SK-N-SH treated with all-trans-retinoic acid at 6 μM for 48 hours (cell line): ENCODE measurements around the gene RNGTT.

Source experiments
- ATAC-seq: fragments of 200-7000 bp; cut with Tn5 transposase; 3 replicates; pipeline ENCODE4 v1.9.1; 2020; ENCODE audit warnings: mild to moderate bottlenecking, moderate library complexity
- ARNTL ChIP-seq: fragments of 450-650 bp; formaldehyde crosslinking; IDR thresholded peaks from 2 replicates; pipeline ENCODE4 v1.5.0; 2020; ENCODE audit warnings: low read depth, mild to moderate bottlenecking, moderate library complexity, borderline replicate concordance
- BACH2 ChIP-seq: fragments of 250-450 bp; sonication (Bioruptor Pico); IDR thresholded peaks from 2 replicates; pipeline ENCODE4 v1.9.0; 2021; ENCODE audit warnings: mild to moderate bottlenecking, borderline replicate concordance
- ESRRG ChIP-seq: fragments of 250-450 bp; sonication (Bioruptor Pico); IDR thresholded peaks from 2 replicates; pipeline ENCODE4 v1.6.1; 2021; ENCODE audit warnings: mild to moderate bottlenecking
- GLIS3 ChIP-seq: fragments of 250-450 bp; sonication (Bioruptor Pico); IDR thresholded peaks from 2 replicates; pipeline ENCODE4 v1.5.0; 2020; ENCODE audit warnings: mild to moderate bottlenecking, moderate library complexity
- ISL1 ChIP-seq: fragments of 250-450 bp; sonication (Bioruptor Pico); IDR thresholded peaks from 2 replicates; pipeline ENCODE4 v2.1.2; 2022; ENCODE audit warnings: mild to moderate bottlenecking, moderate library complexity
- OSR1 ChIP-seq: fragments of 250-450 bp; sonication (Bioruptor Pico); IDR thresholded peaks from 2 replicates; pipeline ENCODE4 v1.8.0; 2022; ENCODE audit warnings: moderate library complexity, mild to moderate bottlenecking, inconsistent platforms
- PATZ1 ChIP-seq: fragments of 250-450 bp; sonication (Bioruptor Pico); IDR thresholded peaks from 2 replicates; pipeline ENCODE4 v1.8.0; 2020; ENCODE audit warnings: mild to moderate bottlenecking, moderate library complexity, borderline replicate concordance
- POU6F1 ChIP-seq: fragments of 250-450 bp; sonication (Bioruptor Pico); IDR thresholded peaks from 2 replicates; pipeline ENCODE4 v1.8.0; 2021; ENCODE audit warnings: low read depth, mild to moderate bottlenecking, moderate library complexity, borderline replicate concordance
- PPARA ChIP-seq: fragments of 250-450 bp; sonication (Bioruptor Pico); IDR thresholded peaks from 2 replicates; pipeline ENCODE4 v1.5.0; 2020; ENCODE audit warnings: mild to moderate bottlenecking, borderline replicate concordance
- RARB ChIP-seq: fragments of 250-450 bp; sonication (Bioruptor Pico); IDR thresholded peaks from 2 replicates; pipeline ENCODE4 v1.8.0; 2021; ENCODE audit warnings: mild to moderate bottlenecking, moderate library complexity
- SNAI2 ChIP-seq: fragments of 250-450 bp; sonication (Bioruptor Pico); IDR thresholded peaks from 2 replicates; pipeline ENCODE4 v1.5.0; 2020; ENCODE audit warnings: mild to moderate bottlenecking, moderate library complexity
- TSHZ2 ChIP-seq: fragments of 250-450 bp; sonication (Bioruptor Pico); IDR thresholded peaks from 2 replicates; pipeline ENCODE4 v1.5.0; 2020; ENCODE audit warnings: mild to moderate bottlenecking, moderate library complexity
- ZC3H10 ChIP-seq: fragments of 250-450 bp; sonication (Bioruptor Pico); IDR thresholded peaks from 2 replicates; pipeline ENCODE4 v1.5.1; 2021; ENCODE audit warnings: mild to moderate bottlenecking, moderate library complexity
- ZFP30 ChIP-seq: fragments of 450-650 bp; formaldehyde crosslinking; IDR thresholded peaks from 2 replicates; pipeline ENCODE4 v1.5.0; 2022; ENCODE audit warnings: mild to moderate bottlenecking, moderate library complexity
- ZNF565 ChIP-seq: fragments of 450-650 bp; formaldehyde crosslinking; conservative IDR thresholded peaks from 2 replicates; pipeline ENCODE4 v1.5.0; 2020; ENCODE audit warnings: low read depth, mild to moderate bottlenecking, moderate library complexity
- ZNF70 ChIP-seq: fragments of 450-650 bp; formaldehyde crosslinking; IDR thresholded peaks from 2 replicates; pipeline ENCODE4 v1.5.0; 2020; ENCODE audit warnings: mild to moderate bottlenecking, moderate library complexity
- ZNF8 ChIP-seq: fragments of 450-650 bp; formaldehyde crosslinking; IDR thresholded peaks from 2 replicates; pipeline ENCODE4 v1.5.0; 2020; ENCODE audit warnings: mild to moderate bottlenecking, moderate library complexity
- TF ChIP-seq, protein P1 (sequence below): fragments of 250-450 bp; sonication (Bioruptor Pico); IDR thresholded peaks from 2 replicates; pipeline ENCODE4 v1.5.1; 2020; ENCODE audit warnings: low read depth, mild to moderate bottlenecking, moderate library complexity
- TF ChIP-seq, protein P2 (sequence below): fragments of 250-450 bp; sonication (Bioruptor Pico); IDR thresholded peaks from 2 replicates; pipeline ENCODE4 v1.5.1; 2021; ENCODE audit warnings: mild to moderate bottlenecking, moderate library complexity

Gene RNGTT

GRCh38 chr6:88577461-88577860, 386.0 kb downstream of the RNGTT start:
- ATAC-seq, result no peak
- no peak for TF ChIP-seq ESRRG (CRISPR knock-in tag)
- TF ChIP-seq, protein P1, sequence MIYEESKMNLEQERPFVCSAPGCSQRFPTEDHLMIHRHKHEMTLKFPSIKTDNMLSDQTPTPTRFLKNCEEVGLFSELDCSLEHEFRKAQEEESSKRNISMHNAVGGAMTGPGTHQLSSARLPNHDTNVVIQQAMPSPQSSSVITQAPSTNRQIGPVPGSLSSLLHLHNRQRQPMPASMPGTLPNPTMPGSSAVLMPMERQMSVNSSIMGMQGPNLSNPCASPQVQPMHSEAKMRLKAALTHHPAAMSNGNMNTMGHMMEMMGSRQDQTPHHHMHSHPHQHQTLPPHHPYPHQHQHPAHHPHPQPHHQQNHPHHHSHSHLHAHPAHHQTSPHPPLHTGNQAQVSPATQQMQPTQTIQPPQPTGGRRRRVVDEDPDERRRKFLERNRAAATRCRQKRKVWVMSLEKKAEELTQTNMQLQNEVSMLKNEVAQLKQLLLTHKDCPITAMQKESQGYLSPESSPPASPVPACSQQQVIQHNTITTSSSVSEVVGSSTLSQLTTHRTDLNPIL, result no peak

DNA sequence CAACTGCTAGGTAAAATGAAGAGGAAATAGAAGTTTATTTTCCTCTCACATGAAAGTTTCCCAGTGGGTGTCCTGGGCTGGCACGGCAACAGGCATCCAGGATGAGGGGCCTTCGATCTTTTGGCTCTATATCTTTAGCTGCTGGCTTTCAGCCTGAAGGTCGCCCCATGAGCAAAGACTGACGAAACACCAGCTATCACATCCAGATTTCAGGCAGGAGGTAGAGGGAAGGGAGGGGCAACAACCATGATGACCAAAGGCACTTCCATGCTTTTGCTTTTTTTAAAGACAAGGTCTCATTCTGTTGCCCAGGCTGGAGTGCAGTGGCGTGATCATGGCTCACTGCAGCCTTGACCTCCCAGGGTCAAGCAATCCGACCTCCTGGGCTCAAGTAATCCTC, 387.9 kb downstream of the RNGTT start:
- TF ChIP-seq ZNF70 (CRISPR knock-in tag) (no peak), OSR1 (no peak), TSHZ2 (CRISPR knock-in tag) (no peak), POU6F1 (no peak), ZFP30 (CRISPR knock-in tag) (no peak), SNAI2 (no peak), RARB (CRISPR knock-in tag) (no peak), PATZ1 (CRISPR knock-in tag) (no peak), ESRRG (CRISPR knock-in tag) (no peak), ISL1 (CRISPR knock-in tag) (no peak), ZNF8 (CRISPR knock-in tag) (no peak), ZC3H10 (CRISPR knock-in tag) (no peak), ARNTL (CRISPR knock-in tag) (no peak), ZNF565 (no peak)
- TF ChIP-seq, protein P1, result no peak
- ATAC-seq, result no peak

DNA sequence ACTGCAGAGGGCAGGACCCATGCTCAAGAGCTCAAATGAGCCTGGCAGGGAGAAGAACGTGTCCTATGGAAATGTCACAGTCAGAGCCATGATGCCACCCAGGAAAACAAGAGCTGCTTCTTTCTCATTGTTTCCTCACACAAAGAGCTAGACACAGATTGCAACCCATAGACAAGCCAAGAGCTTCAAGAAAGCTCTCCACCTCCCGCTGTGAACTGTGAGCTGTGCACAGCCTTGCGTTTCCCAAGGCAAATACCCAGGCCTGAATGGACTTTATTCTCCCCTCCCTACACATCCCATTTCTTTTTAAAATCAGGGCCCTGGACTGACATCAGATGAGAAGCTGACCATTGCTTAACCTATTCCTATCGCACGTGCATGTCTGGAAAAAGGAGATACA, 388.8 kb downstream of the RNGTT start:
- no peak for TF ChIP-seq ISL1 (CRISPR knock-in tag)
- no peak for TF ChIP-seq OSR1
- TF ChIP-seq, protein P1, result no peak
- no peak for ATAC-seq

- ATAC-seq, result no peak
- TF ChIP-seq PPARA (CRISPR knock-in tag), result no peak
- TF ChIP-seq PATZ1 (CRISPR knock-in tag), result no peak
- TF ChIP-seq, protein P2, sequence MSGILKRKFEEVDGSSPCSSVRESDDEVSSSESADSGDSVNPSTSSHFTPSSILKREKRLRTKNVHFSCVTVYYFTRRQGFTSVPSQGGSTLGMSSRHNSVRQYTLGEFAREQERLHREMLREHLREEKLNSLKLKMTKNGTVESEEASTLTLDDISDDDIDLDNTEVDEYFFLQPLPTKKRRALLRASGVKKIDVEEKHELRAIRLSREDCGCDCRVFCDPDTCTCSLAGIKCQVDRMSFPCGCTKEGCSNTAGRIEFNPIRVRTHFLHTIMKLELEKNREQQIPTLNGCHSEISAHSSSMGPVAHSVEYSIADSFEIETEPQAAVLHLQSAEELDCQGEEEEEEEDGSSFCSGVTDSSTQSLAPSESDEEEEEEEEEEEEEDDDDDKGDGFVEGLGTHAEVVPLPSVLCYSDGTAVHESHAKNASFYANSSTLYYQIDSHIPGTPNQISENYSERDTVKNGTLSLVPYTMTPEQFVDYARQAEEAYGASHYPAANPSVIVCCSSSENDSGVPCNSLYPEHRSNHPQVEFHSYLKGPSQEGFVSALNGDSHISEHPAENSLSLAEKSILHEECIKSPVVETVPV (CRISPR knock-in tag), result no peak
- no peak for TF ChIP-seq GLIS3 (CRISPR knock-in tag)
- no peak for TF ChIP-seq POU6F1
- no peak for TF ChIP-seq ISL1 (CRISPR knock-in tag)
- TF ChIP-seq, protein P1, result no peak
- no peak for TF ChIP-seq ZFP30 (CRISPR knock-in tag)
- no peak for TF ChIP-seq ESRRG (CRISPR knock-in tag)
- no peak for TF ChIP-seq BACH2 (CRISPR knock-in tag)
These were observed 389.4 kb downstream of the RNGTT start for GRCh38 chr6:88574031-88574430.
